Measurements from ENCODE around the gene SLC34A1. TPM values are rescaled to one million over a fixed set of nuclear protein-coding genes. Genes with fewer than 3 reads are reported as not detected.

Gene SLC34A1
- total and polyA plus RNA-seq, 2 experiments from 2014 or later = not detected

DNA sequence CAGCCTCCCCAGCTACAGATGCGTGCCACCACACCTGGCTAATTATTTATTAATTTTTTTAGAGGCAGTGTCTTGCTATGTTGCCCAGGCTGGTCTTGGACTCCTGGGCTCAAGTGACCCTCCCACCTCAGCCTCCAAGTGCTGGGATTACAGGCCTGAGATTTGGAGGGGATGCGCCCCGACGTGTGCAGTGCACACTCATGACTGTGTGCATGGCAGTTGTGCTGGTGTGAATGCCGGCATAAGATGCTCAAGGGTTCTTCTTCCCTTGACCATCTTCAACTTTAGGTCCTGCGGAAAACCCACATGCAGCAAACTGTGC, 3.5 kb upstream of the SLC34A1 start:
- H4K20me1 ChIP-seq (replicated peaks; ENCODE audit: insufficient read depth) = no peaks in the 10 kb centered on the region
- H3K4me3 Mint-ChIP-seq = no peak overlapping the region
- H3K9me2 ChIP-seq (ENCODE audit: insufficient read depth) = no peaks in the 10 kb centered on the region
- TF ChIP-seq, protein P1, sequence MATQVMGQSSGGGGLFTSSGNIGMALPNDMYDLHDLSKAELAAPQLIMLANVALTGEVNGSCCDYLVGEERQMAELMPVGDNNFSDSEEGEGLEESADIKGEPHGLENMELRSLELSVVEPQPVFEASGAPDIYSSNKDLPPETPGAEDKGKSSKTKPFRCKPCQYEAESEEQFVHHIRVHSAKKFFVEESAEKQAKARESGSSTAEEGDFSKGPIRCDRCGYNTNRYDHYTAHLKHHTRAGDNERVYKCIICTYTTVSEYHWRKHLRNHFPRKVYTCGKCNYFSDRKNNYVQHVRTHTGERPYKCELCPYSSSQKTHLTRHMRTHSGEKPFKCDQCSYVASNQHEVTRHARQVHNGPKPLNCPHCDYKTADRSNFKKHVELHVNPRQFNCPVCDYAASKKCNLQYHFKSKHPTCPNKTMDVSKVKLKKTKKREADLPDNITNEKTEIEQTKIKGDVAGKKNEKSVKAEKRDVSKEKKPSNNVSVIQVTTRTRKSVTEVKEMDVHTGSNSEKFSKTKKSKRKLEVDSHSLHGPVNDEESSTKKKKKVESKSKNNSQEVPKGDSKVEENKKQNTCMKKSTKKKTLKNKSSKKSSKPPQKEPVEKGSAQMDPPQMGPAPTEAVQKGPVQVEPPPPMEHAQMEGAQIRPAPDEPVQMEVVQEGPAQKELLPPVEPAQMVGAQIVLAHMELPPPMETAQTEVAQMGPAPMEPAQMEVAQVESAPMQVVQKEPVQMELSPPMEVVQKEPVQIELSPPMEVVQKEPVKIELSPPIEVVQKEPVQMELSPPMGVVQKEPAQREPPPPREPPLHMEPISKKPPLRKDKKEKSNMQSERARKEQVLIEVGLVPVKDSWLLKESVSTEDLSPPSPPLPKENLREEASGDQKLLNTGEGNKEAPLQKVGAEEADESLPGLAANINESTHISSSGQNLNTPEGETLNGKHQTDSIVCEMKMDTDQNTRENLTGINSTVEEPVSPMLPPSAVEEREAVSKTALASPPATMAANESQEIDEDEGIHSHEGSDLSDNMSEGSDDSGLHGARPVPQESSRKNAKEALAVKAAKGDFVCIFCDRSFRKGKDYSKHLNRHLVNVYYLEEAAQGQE (IDR thresholded peaks at IDR 0.05; ENCODE audit: unreplicated experiment) = no peak
- TF ChIP-seq, protein P2, sequence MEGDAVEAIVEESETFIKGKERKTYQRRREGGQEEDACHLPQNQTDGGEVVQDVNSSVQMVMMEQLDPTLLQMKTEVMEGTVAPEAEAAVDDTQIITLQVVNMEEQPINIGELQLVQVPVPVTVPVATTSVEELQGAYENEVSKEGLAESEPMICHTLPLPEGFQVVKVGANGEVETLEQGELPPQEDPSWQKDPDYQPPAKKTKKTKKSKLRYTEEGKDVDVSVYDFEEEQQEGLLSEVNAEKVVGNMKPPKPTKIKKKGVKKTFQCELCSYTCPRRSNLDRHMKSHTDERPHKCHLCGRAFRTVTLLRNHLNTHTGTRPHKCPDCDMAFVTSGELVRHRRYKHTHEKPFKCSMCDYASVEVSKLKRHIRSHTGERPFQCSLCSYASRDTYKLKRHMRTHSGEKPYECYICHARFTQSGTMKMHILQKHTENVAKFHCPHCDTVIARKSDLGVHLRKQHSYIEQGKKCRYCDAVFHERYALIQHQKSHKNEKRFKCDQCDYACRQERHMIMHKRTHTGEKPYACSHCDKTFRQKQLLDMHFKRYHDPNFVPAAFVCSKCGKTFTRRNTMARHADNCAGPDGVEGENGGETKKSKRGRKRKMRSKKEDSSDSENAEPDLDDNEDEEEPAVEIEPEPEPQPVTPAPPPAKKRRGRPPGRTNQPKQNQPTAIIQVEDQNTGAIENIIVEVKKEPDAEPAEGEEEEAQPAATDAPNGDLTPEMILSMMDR (conservative IDR thresholded peaks at IDR 0.05; ENCODE audit: low read depth in 2 of 2) = no peak
- TF ChIP-seq ZNF331 (CRISPR knock-in tag; IDR thresholded peaks at IDR 0.05; ENCODE audit: low read depth) (no peak), EZH2phosphoT487 (IDR thresholded peaks at IDR 0.05; ENCODE audit: unreplicated experiment) (no peak), POLR2AphosphoS5 (IDR thresholded peaks at IDR 0.05; ENCODE audit: low read depth) (no peak), NANOG (IDR thresholded peaks at IDR 0.05; ENCODE audit: borderline replicate concordance) (no peak), CREB1 (CRISPR knock-in tag; IDR thresholded peaks at IDR 0.05; ENCODE audit: low read depth) (no peak)
- TF ChIP-seq, protein P3, sequence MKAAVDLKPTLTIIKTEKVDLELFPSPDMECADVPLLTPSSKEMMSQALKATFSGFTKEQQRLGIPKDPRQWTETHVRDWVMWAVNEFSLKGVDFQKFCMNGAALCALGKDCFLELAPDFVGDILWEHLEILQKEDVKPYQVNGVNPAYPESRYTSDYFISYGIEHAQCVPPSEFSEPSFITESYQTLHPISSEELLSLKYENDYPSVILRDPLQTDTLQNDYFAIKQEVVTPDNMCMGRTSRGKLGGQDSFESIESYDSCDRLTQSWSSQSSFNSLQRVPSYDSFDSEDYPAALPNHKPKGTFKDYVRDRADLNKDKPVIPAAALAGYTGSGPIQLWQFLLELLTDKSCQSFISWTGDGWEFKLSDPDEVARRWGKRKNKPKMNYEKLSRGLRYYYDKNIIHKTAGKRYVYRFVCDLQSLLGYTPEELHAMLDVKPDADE (IDR thresholded peaks at IDR 0.05) = no peak
- TF ChIP-seq, protein P4, sequence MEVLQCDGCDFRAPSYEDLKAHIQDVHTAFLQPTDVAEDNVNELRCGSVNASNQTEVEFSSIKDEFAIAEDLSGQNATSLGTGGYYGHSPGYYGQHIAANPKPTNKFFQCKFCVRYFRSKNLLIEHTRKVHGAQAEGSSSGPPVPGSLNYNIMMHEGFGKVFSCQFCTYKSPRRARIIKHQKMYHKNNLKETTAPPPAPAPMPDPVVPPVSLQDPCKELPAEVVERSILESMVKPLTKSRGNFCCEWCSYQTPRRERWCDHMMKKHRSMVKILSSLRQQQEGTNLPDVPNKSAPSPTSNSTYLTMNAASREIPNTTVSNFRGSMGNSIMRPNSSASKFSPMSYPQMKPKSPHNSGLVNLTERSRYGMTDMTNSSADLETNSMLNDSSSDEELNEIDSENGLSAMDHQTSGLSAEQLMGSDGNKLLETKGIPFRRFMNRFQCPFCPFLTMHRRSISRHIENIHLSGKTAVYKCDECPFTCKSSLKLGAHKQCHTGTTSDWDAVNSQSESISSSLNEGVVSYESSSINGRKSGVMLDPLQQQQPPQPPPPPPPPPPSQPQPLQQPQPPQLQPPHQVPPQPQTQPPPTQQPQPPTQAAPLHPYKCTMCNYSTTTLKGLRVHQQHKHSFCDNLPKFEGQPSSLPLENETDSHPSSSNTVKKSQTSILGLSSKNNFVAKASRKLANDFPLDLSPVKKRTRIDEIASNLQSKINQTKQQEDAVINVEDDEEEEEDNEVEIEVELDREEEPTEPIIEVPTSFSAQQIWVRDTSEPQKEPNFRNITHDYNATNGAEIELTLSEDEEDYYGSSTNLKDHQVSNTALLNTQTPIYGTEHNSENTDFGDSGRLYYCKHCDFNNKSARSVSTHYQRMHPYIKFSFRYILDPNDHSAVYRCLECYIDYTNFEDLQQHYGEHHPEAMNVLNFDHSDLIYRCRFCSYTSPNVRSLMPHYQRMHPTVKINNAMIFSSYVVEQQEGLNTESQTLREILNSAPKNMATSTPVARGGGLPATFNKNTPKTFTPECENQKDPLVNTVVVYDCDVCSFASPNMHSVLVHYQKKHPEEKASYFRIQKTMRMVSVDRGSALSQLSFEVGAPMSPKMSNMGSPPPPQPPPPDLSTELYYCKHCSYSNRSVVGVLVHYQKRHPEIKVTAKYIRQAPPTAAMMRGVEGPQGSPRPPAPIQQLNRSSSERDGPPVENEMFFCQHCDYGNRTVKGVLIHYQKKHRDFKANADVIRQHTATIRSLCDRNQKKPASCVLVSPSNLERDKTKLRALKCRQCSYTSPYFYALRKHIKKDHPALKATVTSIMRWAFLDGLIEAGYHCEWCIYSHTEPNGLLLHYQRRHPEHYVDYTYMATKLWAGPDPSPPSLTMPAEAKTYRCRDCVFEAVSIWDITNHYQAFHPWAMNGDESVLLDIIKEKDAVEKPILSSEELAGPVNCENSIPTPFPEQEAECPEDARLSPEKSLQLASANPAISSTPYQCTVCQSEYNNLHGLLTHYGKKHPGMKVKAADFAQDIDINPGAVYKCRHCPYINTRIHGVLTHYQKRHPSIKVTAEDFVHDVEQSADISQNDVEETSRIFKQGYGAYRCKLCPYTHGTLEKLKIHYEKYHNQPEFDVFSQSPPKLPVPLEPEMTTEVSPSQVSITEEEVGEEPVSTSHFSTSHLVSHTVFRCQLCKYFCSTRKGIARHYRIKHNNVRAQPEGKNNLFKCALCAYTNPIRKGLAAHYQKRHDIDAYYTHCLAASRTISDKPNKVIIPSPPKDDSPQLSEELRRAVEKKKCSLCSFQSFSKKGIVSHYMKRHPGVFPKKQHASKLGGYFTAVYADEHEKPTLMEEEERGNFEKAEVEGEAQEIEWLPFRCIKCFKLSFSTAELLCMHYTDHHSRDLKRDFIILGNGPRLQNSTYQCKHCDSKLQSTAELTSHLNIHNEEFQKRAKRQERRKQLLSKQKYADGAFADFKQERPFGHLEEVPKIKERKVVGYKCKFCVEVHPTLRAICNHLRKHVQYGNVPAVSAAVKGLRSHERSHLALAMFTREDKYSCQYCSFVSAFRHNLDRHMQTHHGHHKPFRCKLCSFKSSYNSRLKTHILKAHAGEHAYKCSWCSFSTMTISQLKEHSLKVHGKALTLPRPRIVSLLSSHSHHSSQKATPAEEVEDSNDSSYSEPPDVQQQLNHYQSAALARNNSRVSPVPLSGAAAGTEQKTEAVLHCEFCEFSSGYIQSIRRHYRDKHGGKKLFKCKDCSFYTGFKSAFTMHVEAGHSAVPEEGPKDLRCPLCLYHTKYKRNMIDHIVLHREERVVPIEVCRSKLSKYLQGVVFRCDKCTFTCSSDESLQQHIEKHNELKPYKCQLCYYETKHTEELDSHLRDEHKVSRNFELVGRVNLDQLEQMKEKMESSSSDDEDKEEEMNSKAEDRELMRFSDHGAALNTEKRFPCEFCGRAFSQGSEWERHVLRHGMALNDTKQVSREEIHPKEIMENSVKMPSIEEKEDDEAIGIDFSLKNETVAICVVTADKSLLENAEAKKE (CRISPR knock-in tag; IDR thresholded peaks at IDR 0.05) = no peak
- H3K4me3 ChIP-seq = no peak overlapping the region
- no peaks in the 10 kb centered on the region for H3K79me2 ChIP-seq (replicated peaks; ENCODE audit: insufficient read depth)
- H3K4me2 ChIP-seq = no peak overlapping the region
- H3F3A ChIP-seq (replicated peaks; ENCODE audit: low read depth) = no peaks in the 10 kb centered on the region
- no peaks in the 10 kb centered on the region for H3K36me3 ChIP-seq (ENCODE audit: insufficient read depth)
- no peaks in the 10 kb centered on the region for H3K27me3 ChIP-seq (ENCODE audit: insufficient read depth)
- no peaks in the 10 kb centered on the region for H3K9me3 Mint-ChIP-seq
- H3K27ac ChIP-seq (ENCODE audit: low read depth) = no peak overlapping the region
- H3K27me3 Mint-ChIP-seq (ENCODE audit: insufficient read depth, low read depth, poor library complexity) = peaks cover 21% of the 10 kb centered on the region
- DNase-seq (ENCODE audit: low spot score) (no peak), ATAC-seq (no peak)
- H3K36me3 Mint-ChIP-seq (ENCODE audit: low read depth) = no peaks in the 10 kb centered on the region
- H3K4me1 Mint-ChIP-seq = peaks cover 9% of the 10 kb centered on the region
- peak overlapping the region; percentile 69; the same call in 1 of the 2 replicates for H2AFZ ChIP-seq
- no peaks in the 10 kb centered on the region for H3K4me1 ChIP-seq (ENCODE audit: insufficient read depth)
- H3K27ac Mint-ChIP-seq = no peak overlapping the region

Data from GM23338 (cell line).